ENCODE measurements around the gene CSTF1.

DNA sequence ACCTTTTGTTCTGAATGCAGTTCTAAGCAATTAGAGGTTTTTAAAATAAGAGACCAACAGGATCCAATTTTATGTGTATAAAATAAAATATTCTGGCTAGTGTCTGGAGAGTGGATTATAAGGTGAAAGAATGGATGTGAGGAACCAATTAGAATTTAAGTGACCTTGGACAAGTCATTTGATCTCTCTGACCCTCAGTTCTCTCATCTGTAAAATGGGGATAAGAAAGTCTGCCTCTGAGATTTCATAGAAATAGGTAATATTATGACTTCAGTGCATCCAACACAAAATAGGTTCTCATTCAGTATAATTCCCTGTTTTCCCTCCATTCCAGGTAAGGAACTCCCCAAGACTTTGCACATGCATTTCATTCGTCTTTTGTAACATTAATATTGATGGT is 38.5 kb downstream of the CSTF1 start:
- TF ChIP-seq, protein P1, sequence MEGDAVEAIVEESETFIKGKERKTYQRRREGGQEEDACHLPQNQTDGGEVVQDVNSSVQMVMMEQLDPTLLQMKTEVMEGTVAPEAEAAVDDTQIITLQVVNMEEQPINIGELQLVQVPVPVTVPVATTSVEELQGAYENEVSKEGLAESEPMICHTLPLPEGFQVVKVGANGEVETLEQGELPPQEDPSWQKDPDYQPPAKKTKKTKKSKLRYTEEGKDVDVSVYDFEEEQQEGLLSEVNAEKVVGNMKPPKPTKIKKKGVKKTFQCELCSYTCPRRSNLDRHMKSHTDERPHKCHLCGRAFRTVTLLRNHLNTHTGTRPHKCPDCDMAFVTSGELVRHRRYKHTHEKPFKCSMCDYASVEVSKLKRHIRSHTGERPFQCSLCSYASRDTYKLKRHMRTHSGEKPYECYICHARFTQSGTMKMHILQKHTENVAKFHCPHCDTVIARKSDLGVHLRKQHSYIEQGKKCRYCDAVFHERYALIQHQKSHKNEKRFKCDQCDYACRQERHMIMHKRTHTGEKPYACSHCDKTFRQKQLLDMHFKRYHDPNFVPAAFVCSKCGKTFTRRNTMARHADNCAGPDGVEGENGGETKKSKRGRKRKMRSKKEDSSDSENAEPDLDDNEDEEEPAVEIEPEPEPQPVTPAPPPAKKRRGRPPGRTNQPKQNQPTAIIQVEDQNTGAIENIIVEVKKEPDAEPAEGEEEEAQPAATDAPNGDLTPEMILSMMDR (IDR thresholded peaks at IDR 0.05; ENCODE audit: low read depth, low read length, missing input control): no peak
- TF ChIP-seq YY1 (IDR thresholded peaks at IDR 0.05) (no peak), TAF1 (conservative IDR thresholded peaks at IDR 0.05) (no peak), EGR1 (IDR thresholded peaks at IDR 0.05; ENCODE audit: low read depth in 2 of 2) (no peak), SP1 (IDR thresholded peaks at IDR 0.05) (no peak)
- TF ChIP-seq, protein P2, sequence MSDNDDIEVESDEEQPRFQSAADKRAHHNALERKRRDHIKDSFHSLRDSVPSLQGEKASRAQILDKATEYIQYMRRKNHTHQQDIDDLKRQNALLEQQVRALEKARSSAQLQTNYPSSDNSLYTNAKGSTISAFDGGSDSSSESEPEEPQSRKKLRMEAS (IDR thresholded peaks at IDR 0.05): no peak
- TF ChIP-seq, protein P3, sequence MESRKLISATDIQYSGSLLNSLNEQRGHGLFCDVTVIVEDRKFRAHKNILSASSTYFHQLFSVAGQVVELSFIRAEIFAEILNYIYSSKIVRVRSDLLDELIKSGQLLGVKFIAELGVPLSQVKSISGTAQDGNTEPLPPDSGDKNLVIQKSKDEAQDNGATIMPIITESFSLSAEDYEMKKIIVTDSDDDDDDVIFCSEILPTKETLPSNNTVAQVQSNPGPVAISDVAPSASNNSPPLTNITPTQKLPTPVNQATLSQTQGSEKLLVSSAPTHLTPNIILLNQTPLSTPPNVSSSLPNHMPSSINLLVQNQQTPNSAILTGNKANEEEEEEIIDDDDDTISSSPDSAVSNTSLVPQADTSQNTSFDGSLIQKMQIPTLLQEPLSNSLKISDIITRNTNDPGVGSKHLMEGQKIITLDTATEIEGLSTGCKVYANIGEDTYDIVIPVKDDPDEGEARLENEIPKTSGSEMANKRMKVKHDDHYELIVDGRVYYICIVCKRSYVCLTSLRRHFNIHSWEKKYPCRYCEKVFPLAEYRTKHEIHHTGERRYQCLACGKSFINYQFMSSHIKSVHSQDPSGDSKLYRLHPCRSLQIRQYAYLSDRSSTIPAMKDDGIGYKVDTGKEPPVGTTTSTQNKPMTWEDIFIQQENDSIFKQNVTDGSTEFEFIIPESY (IDR thresholded peaks at IDR 0.05): no peak

All from liver (tissue), 3 donors.